Kidney (tissue), 14 donors: ENCODE results near the gene TAF13. TPM values are rescaled to one million over a fixed set of nuclear protein-coding genes. Genes with fewer than 3 reads are reported as not detected.

Experiments used
- DNase-seq, 5 donors: peaks; one replicate each; pipeline ENCODE4 v3.0.0-alpha.2; 2013 to 2020
- FAIRE-seq: peaks from 2 replicates; lab custom pipeline; 2012; peaks lifted over from hg19 to GRCh38; lab: Jason Lieb, UNC
- H3K27ac ChIP-seq, 2 donors: one replicate each; pipeline ENCODE4 v1.7.0; 2013; ENCODE audit warnings: low read depth in 2 of 2, low read length in 2 of 2, inconsistent platforms in 1 of 2
- H3K27me3 ChIP-seq: one replicate; pipeline ENCODE4 v1.7.1; 2013; ENCODE audit warnings: low read length, inconsistent platforms; ENCODE audit not compliant: control insufficient read depth, insufficient read depth
- H3K36me3 ChIP-seq, 3 donors: one replicate each; pipeline versions ENCODE4 v1.7.0 to v1.7.1; 2013; ENCODE audit warnings: low read length in 3 of 3, control low read depth in 1 of 3, inconsistent platforms in 1 of 3; ENCODE audit not compliant: insufficient read depth in 3 of 3, control insufficient read depth in 2 of 3
- H3K4me1 ChIP-seq, 3 donors: one replicate each; pipeline versions ENCODE4 v1.7.0 to v1.7.1; 2013; ENCODE audit warnings: low read length in 3 of 3, inconsistent platforms in 1 of 3, low read depth in 1 of 3; ENCODE audit not compliant: control insufficient read depth in 2 of 3, insufficient read depth in 2 of 3
- H3K4me3 ChIP-seq, 3 donors: one replicate each; pipeline versions ENCODE4 v1.7.0 to v1.8.1; 2013; ENCODE audit warnings: low read length in 3 of 3, control low read depth in 1 of 3, inconsistent platforms in 1 of 3
- H3K9ac ChIP-seq, 3 donors: one replicate each; pipeline versions ENCODE4 v1.7.0 to v1.7.1; 2013; ENCODE audit warnings: low read length in 3 of 3, control low read depth in 1 of 3, inconsistent platforms in 1 of 3
- H3K9me3 ChIP-seq, 3 donors: one replicate each; pipeline versions ENCODE4 v1.7.0 to v1.7.1; 2013; ENCODE audit warnings: low read length in 3 of 3, control low read depth in 1 of 3, inconsistent platforms in 1 of 3; ENCODE audit not compliant: control insufficient read depth in 2 of 3, insufficient read depth in 1 of 3
- intact Hi-C: fragments of 100-400 bp; cut with DNase I; formaldehyde crosslinking; loops from one replicate; pipeline ENCODE4 v1.11.1; 2022
- polyA plus RNA-seq: library from polyadenylated mRNA; stranded (reverse); fragments of 350-450 nt; fragmentation: Illumina TruSeq; extraction: RNeasy Lipid Tissue Mini Kit (QIAGEN cat#74804); gene quantifications from one replicate; pipeline ENCODE4 v1.2.3, GENCODE V29; 2014; ENCODE audit warnings: low read depth, low replicate concordance; ENCODE audit not compliant: insufficient read depth
- total RNA-seq: library from RNA; stranded (reverse); fragmentation: NEBNext Ultra II Directional; extraction: Animal tissue kit (Norgen Biotek cat#: 25700); gene quantifications from one replicate; pipeline ENCODE4 v1.2.1, GENCODE V29; 2021
- TF ChIP-seq, protein P1 (sequence below): IDR thresholded peaks from 3 replicates; pipeline ENCODE4 v1.5.1; 2012; ENCODE audit warnings: mild to moderate bottlenecking, moderate library complexity, borderline replicate concordance; ENCODE audit not compliant: insufficient read depth; ENCODE audit errors: extremely low read depth
- donor health status: control.
- donor health status: control.
- donor health status: control.
- donor health status: control.
- donor health status: control.
- donor health status: DM: yes; HTN: yes; CAD: no.
- donor health status: Normal renal cell carcinoma (clear cell type).

Gene TAF13
- total and polyA plus RNA-seq, 2 donors from 2014 or later = 35.4 to 39.8 TPM

GRCh38 chr1:109089242-109090015, 13.6 kb upstream of the TAF13 start:
- intact Hi-C loops = no loop called here
- Histone ChIP-seq H3K27me3 (no peaks in the 10 kb centered on the region), H3K4me3 (peak overlapping the region; percentile 83 to 96 (median 96)), H3K36me3 (peaks cover 0 to 3% (median 0%) of the 10 kb centered on the region in 3 donors), H3K4me1 (peaks cover 3 to 13% (median 10%) of the 10 kb centered on the region in 3 donors), H3K9me3 (peaks cover 0 to 6% (median 0%) of the 10 kb centered on the region in 3 donors), H3K9ac (peak overlapping the region in 1 of 3 donors; percentile 94), H3K27ac (no peak overlapping the region)
- DNase-seq (peak in 3 of 5 donors; percentile 57 to 80 (median 64)), FAIRE-seq (no peak)
- TF ChIP-seq, protein P1, sequence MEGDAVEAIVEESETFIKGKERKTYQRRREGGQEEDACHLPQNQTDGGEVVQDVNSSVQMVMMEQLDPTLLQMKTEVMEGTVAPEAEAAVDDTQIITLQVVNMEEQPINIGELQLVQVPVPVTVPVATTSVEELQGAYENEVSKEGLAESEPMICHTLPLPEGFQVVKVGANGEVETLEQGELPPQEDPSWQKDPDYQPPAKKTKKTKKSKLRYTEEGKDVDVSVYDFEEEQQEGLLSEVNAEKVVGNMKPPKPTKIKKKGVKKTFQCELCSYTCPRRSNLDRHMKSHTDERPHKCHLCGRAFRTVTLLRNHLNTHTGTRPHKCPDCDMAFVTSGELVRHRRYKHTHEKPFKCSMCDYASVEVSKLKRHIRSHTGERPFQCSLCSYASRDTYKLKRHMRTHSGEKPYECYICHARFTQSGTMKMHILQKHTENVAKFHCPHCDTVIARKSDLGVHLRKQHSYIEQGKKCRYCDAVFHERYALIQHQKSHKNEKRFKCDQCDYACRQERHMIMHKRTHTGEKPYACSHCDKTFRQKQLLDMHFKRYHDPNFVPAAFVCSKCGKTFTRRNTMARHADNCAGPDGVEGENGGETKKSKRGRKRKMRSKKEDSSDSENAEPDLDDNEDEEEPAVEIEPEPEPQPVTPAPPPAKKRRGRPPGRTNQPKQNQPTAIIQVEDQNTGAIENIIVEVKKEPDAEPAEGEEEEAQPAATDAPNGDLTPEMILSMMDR = peak; percentile 51

- TF ChIP-seq, protein P1 = no peak
- Histone ChIP-seq H3K4me3 (no peak overlapping the region), H3K9ac (no peak overlapping the region), H3K4me1 (no peaks in the 10 kb centered on the region), H3K9me3 (peaks cover 0 to 6% (median 0%) of the 10 kb centered on the region in 3 donors), H3K36me3 (no peaks in the 10 kb centered on the region), H3K27ac (no peak overlapping the region), H3K27me3 (no peaks in the 10 kb centered on the region)
- DNase-seq (no peak), FAIRE-seq (no peak)
- intact Hi-C loops = no loop called here
Measured at GRCh38 chr1:109084563-109085517, 9.0 kb upstream of the TAF13 start.

DNA sequence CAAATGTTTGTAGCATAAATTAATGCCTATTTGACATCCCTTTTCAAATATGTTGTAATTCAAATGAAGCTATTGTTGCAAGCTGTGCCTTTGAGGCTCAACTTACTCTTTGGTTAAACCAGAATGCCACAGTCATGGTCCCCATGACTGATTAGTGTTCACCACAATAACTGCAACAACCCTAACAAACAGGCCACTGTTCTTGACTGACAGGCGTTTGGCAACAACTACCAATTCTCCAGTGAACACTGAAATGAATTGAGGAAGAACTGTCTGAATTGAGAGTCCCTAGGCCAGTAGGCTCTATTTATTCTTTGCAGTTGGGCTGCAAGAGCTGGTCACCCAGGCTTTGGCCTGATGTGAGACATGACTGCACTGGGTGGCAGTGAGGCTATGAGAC, 8.1 kb upstream of the TAF13 start:
- Histone ChIP-seq H3K4me1 (no peaks in the 10 kb centered on the region), H3K27me3 (no peaks in the 10 kb centered on the region), H3K4me3 (no peak overlapping the region), H3K36me3 (no peaks in the 10 kb centered on the region), H3K9ac (no peak overlapping the region), H3K27ac (no peak overlapping the region), H3K9me3 (no peaks in the 10 kb centered on the region)
- no peak for DNase-seq
- TF ChIP-seq, protein P1 = no peak
- intact Hi-C loops = no loop called here
- FAIRE-seq = no peak
